Activated CD8-positive, alpha-beta T cell treated with anti-CD3 and anti-CD28 coated beads for 36 hours (primary cell): ENCODE data around the gene CYP2W1. TPM values are rescaled to one million over a fixed set of nuclear protein-coding genes. Genes with fewer than 3 reads are reported as not detected.

Source experiments
- ATAC-seq: fragments of 200-7000 bp; cut with Tn5 transposase; one replicate; pipeline ENCODE4 v1.10.0; 2021; ENCODE audit warnings: mild to moderate bottlenecking, moderate library complexity
- CTCF ChIA-PET: fragments of 350-600 bp; sonication (Branson Sonifier 250); formaldehyde crosslinking; loops from one replicate; lab custom pipeline; 2021; ENCODE audit warnings: antibody characterized with exemption; lab: Charles Lee
- POLR2A ChIA-PET: fragments of 350-600 bp; sonication (Branson Sonifier 250); formaldehyde crosslinking; loops from one replicate; lab custom pipeline; 2021; ENCODE audit warnings: antibody characterized with exemption; lab: Charles Lee
- DNase-seq: peaks from one replicate; pipeline ENCODE4 v3.0.0-alpha.2; 2020
- H3K27ac Mint-ChIP-seq: one replicate; pipeline ENCODE4 v1.8.0; 2021; ENCODE audit warnings: mild to moderate bottlenecking, mixed read lengths
- H3K27me3 Mint-ChIP-seq: one replicate; pipeline ENCODE4 v1.8.0; 2021; ENCODE audit warnings: mixed read lengths
- H3K36me3 Mint-ChIP-seq: one replicate; pipeline ENCODE4 v1.8.0; 2021; ENCODE audit warnings: low read depth, mixed read lengths
- H3K4me1 Mint-ChIP-seq: one replicate; pipeline ENCODE4 v1.8.0; 2021; ENCODE audit warnings: low read depth, mixed read lengths
- H3K4me3 Mint-ChIP-seq: one replicate; pipeline ENCODE4 v1.8.0; 2021; ENCODE audit warnings: mild to moderate bottlenecking, moderate library complexity, mixed read lengths
- H3K9me3 Mint-ChIP-seq: one replicate; pipeline ENCODE4 v1.8.0; 2021; ENCODE audit warnings: mixed read lengths
- intact Hi-C: fragments of 100-400 bp; cut with micrococcal nuclease; formaldehyde crosslinking; loops from one replicate; pipeline ENCODE4 v1.10.0; 2022
- total RNA-seq, 2 experiments: library from RNA; stranded (reverse); gene quantifications; one replicate each; pipeline ENCODE4 v1.2.3, GENCODE V29; 2021
- TF ChIP-seq, protein P1 (sequence below): fragments of 200-600 bp; IDR thresholded peaks from one replicate; pipeline ENCODE4 v1.8.0; 2022; ENCODE audit warnings: antibody characterized with exemption, mild to moderate bottlenecking

The CYP2W1 gene
- total RNA-seq, 2 experiments from 2014 or later = not detected

DNA sequence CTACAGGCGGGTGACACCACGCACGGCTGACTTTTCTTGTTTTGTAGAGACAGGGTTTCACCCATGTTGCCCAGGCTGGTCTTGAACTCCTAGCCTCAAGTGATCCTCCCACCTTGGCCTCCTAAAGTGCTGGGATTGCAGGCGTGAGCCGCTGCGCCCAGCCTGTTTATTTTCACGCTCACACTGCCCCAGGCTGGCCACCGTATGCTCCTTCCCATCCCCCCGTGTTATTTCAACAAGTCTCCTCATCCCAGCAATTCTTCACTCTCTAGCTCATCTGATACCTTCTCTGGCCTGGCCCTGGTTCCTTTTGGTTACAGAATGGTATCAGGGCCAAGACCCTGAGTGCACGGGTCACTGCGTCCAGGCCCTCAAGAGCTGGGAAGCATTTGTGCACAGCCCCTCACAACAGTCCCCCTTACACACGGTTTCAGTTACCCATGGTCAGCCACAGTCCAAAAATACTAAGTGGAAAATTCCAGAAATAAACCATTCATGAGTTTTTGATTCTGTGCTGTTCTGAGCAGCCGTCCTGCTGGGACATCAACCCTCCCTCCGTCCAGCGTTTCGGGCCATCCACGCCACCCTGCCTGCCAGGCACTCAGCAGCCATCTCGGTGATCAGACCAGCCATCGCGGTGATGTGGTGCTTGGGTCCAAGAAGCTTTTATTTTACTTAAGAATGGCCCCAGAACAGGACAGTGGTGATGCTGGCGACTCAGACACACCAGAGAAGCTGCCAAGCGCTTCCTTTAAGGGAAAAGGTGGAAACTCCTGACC lies 16.5 kb upstream of the CYP2W1 start:
- intact Hi-C loops = no loop called here
- H3K27ac Mint-ChIP-seq = peak overlapping the region; percentile 3
- H3K4me3 Mint-ChIP-seq = no peak overlapping the region
- peaks cover 28% of the 10 kb centered on the region for H3K4me1 Mint-ChIP-seq
- peaks cover 19% of the 10 kb centered on the region for H3K36me3 Mint-ChIP-seq
- TF ChIP-seq, protein P1, sequence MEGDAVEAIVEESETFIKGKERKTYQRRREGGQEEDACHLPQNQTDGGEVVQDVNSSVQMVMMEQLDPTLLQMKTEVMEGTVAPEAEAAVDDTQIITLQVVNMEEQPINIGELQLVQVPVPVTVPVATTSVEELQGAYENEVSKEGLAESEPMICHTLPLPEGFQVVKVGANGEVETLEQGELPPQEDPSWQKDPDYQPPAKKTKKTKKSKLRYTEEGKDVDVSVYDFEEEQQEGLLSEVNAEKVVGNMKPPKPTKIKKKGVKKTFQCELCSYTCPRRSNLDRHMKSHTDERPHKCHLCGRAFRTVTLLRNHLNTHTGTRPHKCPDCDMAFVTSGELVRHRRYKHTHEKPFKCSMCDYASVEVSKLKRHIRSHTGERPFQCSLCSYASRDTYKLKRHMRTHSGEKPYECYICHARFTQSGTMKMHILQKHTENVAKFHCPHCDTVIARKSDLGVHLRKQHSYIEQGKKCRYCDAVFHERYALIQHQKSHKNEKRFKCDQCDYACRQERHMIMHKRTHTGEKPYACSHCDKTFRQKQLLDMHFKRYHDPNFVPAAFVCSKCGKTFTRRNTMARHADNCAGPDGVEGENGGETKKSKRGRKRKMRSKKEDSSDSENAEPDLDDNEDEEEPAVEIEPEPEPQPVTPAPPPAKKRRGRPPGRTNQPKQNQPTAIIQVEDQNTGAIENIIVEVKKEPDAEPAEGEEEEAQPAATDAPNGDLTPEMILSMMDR = no peak
- no peak for DNase-seq
- ChIA-PET CTCF (interaction anchor here (1.0 to 2.5 kb wide), 4 partner anchors 27 to 210 kb away, joined by 3 to 14 read pairs (median 3); no protein-coding TSS in a partner anchor), POLR2A (interaction anchor here (0.9 to 1.9 kb wide), 8 partner anchors 9 to 88 kb away, joined by 3 to 7 read pairs (median 4); partner anchors contain the start of genes ADAP1 and COX19)
- no peak for ATAC-seq
- no peaks in the 10 kb centered on the region for H3K9me3 Mint-ChIP-seq
- H3K27me3 Mint-ChIP-seq = no peaks in the 10 kb centered on the region

DNA sequence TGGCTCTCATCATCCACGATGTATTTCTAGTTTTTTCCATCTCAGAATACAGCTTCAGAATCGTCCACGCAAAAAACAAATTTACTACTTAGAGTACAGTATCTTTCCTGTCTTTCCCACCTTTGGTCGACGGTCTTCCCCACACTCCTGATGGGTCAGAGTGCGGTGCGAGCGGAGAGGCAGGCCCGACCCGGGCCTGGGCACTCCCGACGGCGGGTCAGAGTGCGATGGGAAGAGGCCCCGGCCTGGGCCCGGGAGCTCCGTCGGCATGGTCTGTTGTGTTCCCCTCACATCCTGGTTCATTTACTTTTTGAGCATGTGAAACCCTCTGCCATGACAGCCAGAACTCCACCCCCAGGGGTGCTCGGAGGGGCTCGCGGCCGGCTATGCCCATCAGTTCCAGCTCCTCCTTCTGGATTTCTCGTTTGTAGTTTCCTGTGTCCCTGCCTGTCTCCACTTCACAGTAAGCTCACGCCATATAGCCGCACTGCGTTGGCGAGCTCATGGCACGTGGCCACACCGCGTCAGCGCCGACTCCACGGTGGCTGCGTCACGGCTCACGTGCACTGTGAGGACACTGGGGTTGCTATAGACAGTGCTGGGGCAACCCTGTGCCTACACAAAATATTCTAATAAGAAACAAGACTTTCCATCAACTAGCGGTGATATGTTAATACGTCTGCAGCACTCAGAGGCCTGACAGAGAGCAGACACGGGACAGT lies 15.5 kb upstream of the CYP2W1 start:
- Mint-ChIP-seq H3K9me3 (no peaks in the 10 kb centered on the region), H3K4me3 (no peak overlapping the region), H3K27me3 (no peaks in the 10 kb centered on the region), H3K36me3 (peaks cover 27% of the 10 kb centered on the region), H3K4me1 (peaks cover 35% of the 10 kb centered on the region), H3K27ac (peak overlapping the region; percentile 55)
- DNase-seq (no peak), ATAC-seq (no peak)
- POLR2A ChIA-PET = interaction anchor here (0.9 to 1.3 kb wide), 8 partner anchors 8 to 89 kb away, joined by 3 to 5 read pairs (median 4); partner anchors contain the start of genes ADAP1 and COX19
- TF ChIP-seq, protein P1 = no peak
- CTCF ChIA-PET = interaction anchor here (0.8 to 2.5 kb wide), 3 partner anchors 26 to 95 kb away, joined by 3 to 14 read pairs (median 3); no protein-coding TSS in a partner anchor
- intact Hi-C loops = no loop called here

DNA sequence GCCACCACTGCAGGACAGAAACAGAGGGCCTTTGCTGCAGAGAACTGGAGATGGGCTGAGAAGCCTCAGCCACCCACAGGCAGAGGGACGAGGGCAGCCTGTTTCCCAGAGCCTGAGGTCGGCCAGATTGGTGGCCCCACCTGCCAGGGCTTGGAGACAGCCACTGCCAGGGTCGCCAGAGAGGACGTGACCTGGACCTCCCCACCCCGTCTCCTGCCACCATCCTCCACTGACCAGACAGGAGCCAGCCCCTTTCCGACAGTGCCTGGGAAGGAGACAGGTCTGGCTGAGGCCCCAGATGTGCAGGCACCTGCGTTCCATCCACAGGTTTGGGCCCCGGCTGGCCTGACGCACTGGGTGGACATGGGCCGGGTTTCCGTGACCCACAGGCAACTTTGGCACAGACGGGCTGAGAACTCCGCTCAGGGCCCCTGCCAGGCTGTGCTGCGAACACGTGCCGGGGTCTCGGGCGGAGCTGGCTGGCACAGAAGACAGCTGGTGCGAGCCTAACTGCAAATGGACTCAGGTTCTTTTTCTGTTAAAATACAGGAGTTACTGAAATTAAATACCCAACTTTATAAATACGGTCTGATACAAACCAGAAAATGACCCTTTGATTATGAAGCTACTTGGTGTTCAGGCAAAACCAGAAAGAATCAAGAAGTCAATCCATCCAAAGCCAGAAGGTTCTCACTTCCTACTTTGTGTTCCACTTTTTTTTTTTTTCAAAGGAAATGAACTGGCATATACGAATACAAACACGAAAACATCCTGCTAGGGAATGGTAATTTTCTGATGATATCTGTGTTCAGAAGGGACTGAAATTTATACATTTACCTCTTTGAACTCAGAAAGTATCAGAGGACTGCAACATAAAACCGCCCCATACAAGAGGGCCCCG lies 14.5 kb upstream of the CYP2W1 start:
- TF ChIP-seq, protein P1 = no peak
- DNase-seq (no peak), ATAC-seq (no peak)
- H3K4me3 Mint-ChIP-seq = no peak overlapping the region
- H3K9me3 Mint-ChIP-seq = no peaks in the 10 kb centered on the region
- no peak overlapping the region for H3K27ac Mint-ChIP-seq
- H3K27me3 Mint-ChIP-seq = no peaks in the 10 kb centered on the region
- ChIA-PET CTCF (interaction anchor here (1.1 to 2.5 kb wide), 2 partner anchors 24 to 25 kb away, joined by 3 to 14 read pairs; no protein-coding TSS in a partner anchor), POLR2A (interaction anchor here (0.9 to 1.1 kb wide), 3 partner anchors 7 to 81 kb away, joined by 3 to 5 read pairs (median 3); partner anchors contain the start of gene COX19)
- H3K4me1 Mint-ChIP-seq = peaks cover 43% of the 10 kb centered on the region
- intact Hi-C loops = no loop called here
- peaks cover 35% of the 10 kb centered on the region for H3K36me3 Mint-ChIP-seq

DNA sequence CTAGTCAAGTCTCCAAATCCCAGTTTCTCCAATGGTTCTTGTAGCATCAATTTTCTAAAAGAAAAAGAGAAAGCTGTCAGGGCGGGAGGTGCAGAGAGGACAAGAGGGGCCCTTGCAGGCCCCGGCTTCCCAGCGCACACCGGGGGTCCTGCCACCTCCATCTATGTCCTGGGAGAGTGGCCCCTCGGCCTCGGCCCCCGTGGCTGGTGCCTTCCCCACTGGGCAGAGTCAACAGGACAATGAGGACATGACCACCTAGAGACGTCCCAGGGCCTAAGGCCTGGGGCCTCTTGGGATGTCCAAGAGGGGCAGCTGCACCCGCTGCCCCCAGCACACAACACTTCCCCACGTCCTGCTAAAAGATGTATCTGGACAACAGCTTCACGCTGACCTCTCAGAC lies 13.6 kb upstream of the CYP2W1 start:
- TF ChIP-seq, protein P1 = no peak
- Mint-ChIP-seq H3K27me3 (no peaks in the 10 kb centered on the region), H3K27ac (no peak overlapping the region), H3K36me3 (peaks cover 39% of the 10 kb centered on the region), H3K4me3 (no peak overlapping the region), H3K9me3 (no peaks in the 10 kb centered on the region), H3K4me1 (peaks cover 39% of the 10 kb centered on the region)
- intact Hi-C loops = no loop called here
- POLR2A ChIA-PET = no interaction called here
- CTCF ChIA-PET = interaction anchor here (1.1 kb wide), 1 partner anchor 23 kb away, joined by 3 read pairs; no protein-coding TSS in a partner anchor
- DNase-seq = no peak
- ATAC-seq = no peak
